GM12878 (cell line): ENCODE data around the gene LORICRIN. TPM values are rescaled to one million over a fixed set of nuclear protein-coding genes. Genes with fewer than 3 reads are reported as not detected.

Experiments
- ATAC-seq: fragments of 200-7000 bp; cut with Tn5 transposase; 3 replicates; pipeline ENCODE4 v1.9.1; 2020; ENCODE audit warnings: mild to moderate bottlenecking, moderate library complexity
- BruUV-seq: library from RNA; stranded (reverse); fragments of 400-500 nt; replicated peaks from 2 replicates; lab custom pipeline; 2021; lab: Mats Ljungman, UMichigan
- CTCF ChIA-PET: fragments of 300-600 bp; sonication (Branson Sonifier 250); formaldehyde crosslinking; extraction: SDS; loops from one replicate; lab custom pipeline; 2021; ENCODE audit warnings: inconsistent platforms; lab: Yijun Ruan, JAX
- POLR2A ChIA-PET: fragments of 350-600 bp; formaldehyde crosslinking; extraction: SDS; loops from one replicate; lab custom pipeline; 2021; ENCODE audit warnings: inconsistent platforms; lab: Charles Lee
- RAD21 ChIA-PET: fragments of 300-600 bp; sonication (Branson Sonifier 250); formaldehyde crosslinking; loops from one replicate; lab custom pipeline; 2023; ENCODE audit warnings: antibody characterized with exemption; ENCODE audit not compliant: unreplicated experiment; lab: Charles Lee
- SMC1A ChIA-PET: fragments of 300-600 bp; sonication (Branson Sonifier 250); formaldehyde crosslinking; loops from one replicate; lab custom pipeline; 2023; ENCODE audit not compliant: unreplicated experiment, uncharacterized antibody; lab: Charles Lee
- DNase-seq: peaks from one replicate; pipeline ENCODE4 v3.0.0-alpha.2; 2011; ENCODE audit warnings: low read depth, low spot score
- FAIRE-seq: peaks from 3 replicates; lab custom pipeline; 2011; peaks lifted over from hg19 to GRCh38; lab: Jason Lieb, UNC
- H2AFZ ChIP-seq: 2 replicates; pipeline ENCODE4 v1.6.0; 2011; ENCODE audit warnings: low read depth, low read length, control low read depth; ENCODE audit not compliant: control insufficient read depth
- H3K27ac ChIP-seq: 2 replicates; pipeline ENCODE4 v1.5.1; 2011; ENCODE audit warnings: control low read depth; ENCODE audit not compliant: control insufficient read depth, insufficient read depth
- H3K27me3 ChIP-seq, 2 experiments: replicated peaks in 1 of 2; 2 replicates each; pipeline versions ENCODE4 v1.6.0 to v1.6.1; 2011; ENCODE audit warnings: low read length in 1 of 2; ENCODE audit not compliant: control insufficient read depth in 2 of 2, insufficient read depth in 2 of 2
- H3K36me3 ChIP-seq, 2 experiments: 2 replicates each; pipeline ENCODE4 v1.5.1; 2011; ENCODE audit warnings: low read length in 1 of 2; ENCODE audit not compliant: control insufficient read depth in 2 of 2, insufficient read depth in 2 of 2
- H3K4me1 ChIP-seq: 2 replicates; pipeline ENCODE4 v1.6.1; 2011; ENCODE audit warnings: mild to moderate bottlenecking, low read length, moderate library complexity, mixed read lengths; ENCODE audit not compliant: control insufficient read depth, insufficient read depth
- H3K4me2 ChIP-seq: 2 replicates; pipeline ENCODE4 v1.6.0; 2011; ENCODE audit warnings: control low read depth; ENCODE audit not compliant: control insufficient read depth, insufficient read depth
- H3K4me3 ChIP-seq: fragments of 200-600 bp; sonication (generic); 2 replicates; pipeline ENCODE4 v1.5.1; 2016
- H3K79me2 ChIP-seq: 2 replicates; pipeline ENCODE4 v1.6.0; 2011; ENCODE audit warnings: low read length; ENCODE audit not compliant: control insufficient read depth, insufficient read depth
- H3K9ac ChIP-seq: 2 replicates; pipeline ENCODE4 v1.8.0; 2011; ENCODE audit warnings: low read length, control low read depth, mixed read lengths; ENCODE audit not compliant: control insufficient read depth, insufficient read depth
- H3K9me3 ChIP-seq: replicated peaks from 3 replicates; pipeline ENCODE4 v1.5.1; 2011; ENCODE audit warnings: mild to moderate bottlenecking, low read length; ENCODE audit not compliant: control insufficient read depth, insufficient read depth
- H4K20me1 ChIP-seq: 2 replicates; pipeline ENCODE4 v1.6.0; 2011; ENCODE audit not compliant: control insufficient read depth, insufficient read depth
- BCL11A ChIP-seq: IDR thresholded peaks from 2 replicates; pipeline ENCODE4 v1.6.1; 2011; ENCODE audit warnings: low read depth, low read length
- EGR1 ChIP-seq, 2 experiments: IDR thresholded peaks; 1 replicate in 1 of 2; 2 replicates in 1 of 2; pipeline ENCODE4 v1.6.1; 2011 to 2012; ENCODE audit warnings: low read depth in 2 of 2, low read length in 2 of 2, borderline replicate concordance in 1 of 2, mild to moderate bottlenecking in 1 of 2, moderate library complexity in 1 of 2
- FOXM1 ChIP-seq: IDR thresholded peaks from 2 replicates; pipeline ENCODE4 v1.6.1; 2012; ENCODE audit warnings: low read depth, mild to moderate bottlenecking, inconsistent platforms, low read length, moderate library complexity
- HDAC6 ChIP-seq: fragments of 200-600 bp; sonication (generic); IDR thresholded peaks from one replicate; pipeline ENCODE4 v1.8.0; 2017; ENCODE audit warnings: antibody characterized with exemption; ENCODE audit not compliant: unreplicated experiment
- JUND ChIP-seq: IDR thresholded peaks from 2 replicates; pipeline ENCODE4 v1.6.1; 2012; ENCODE audit warnings: low read depth, mild to moderate bottlenecking, low read length, improper control_type of control experiment, moderate library complexity
- KLF5 ChIP-seq: fragments of 450-650 bp; IDR thresholded peaks from 2 replicates; pipeline ENCODE4 v1.6.1; 2014; ENCODE audit warnings: mild to moderate bottlenecking; ENCODE audit not compliant: partially characterized antibody
- MYB ChIP-seq: fragments of 150-350 bp; IDR thresholded peaks from 2 replicates; pipeline ENCODE4 v1.6.1; 2014; ENCODE audit warnings: mild to moderate bottlenecking, low read depth, low read length, borderline replicate concordance
- RELA ChIP-seq: fragments of 450-650 bp; IDR thresholded peaks from 2 replicates; pipeline ENCODE4 v1.8.0; 2014; ENCODE audit warnings: borderline replicate concordance; ENCODE audit not compliant: partially characterized antibody
- WGBS: methylation state at CpG from one replicate; pipeline ENCODE4 v1.1.6; 2016; ENCODE audit warnings: low lambda C conversion rate; ENCODE audit not compliant: insufficient replicate concordance, insufficient coverage; ENCODE audit errors: missing lambda C conversion rate; 5-methylcytosine and 5-hydroxymethylcytosine counted together
- in situ Hi-C: fragments of 300-500 bp; cut with MboI; formaldehyde crosslinking; loops from 9 replicates; pipeline ENCODE4 v1.14.3; 2018; ENCODE audit warnings: mixed read lengths
- intact Hi-C: fragments of 100-400 bp; cut with micrococcal nuclease; formaldehyde crosslinking; loops from one replicate; pipeline ENCODE4 v1.14.2; 2022; ENCODE audit not compliant: unreplicated experiment
- polyA plus RNA-seq, 11 experiments: library from polyadenylated mRNA; depleted of rRNA in 4 of 11; unstranded in 6 of 11; stranded (reverse) in 5 of 11; fragments of >200 nt; fragmentation: Nextera tagmentation in 4 of 11; fragmentation: Illumina TruSeq in 1 of 11; extraction: Ambion mirVana in 4 of 11; extraction: Trizol in 1 of 11; gene quantifications; 1 replicate in 1 of 11; 2 replicates in 10 of 11; pipeline versions ENCODE4 v1.2.1 to v1.2.3, GENCODE V29; 2011 to 2016; ENCODE audit warnings: inconsistent platforms in 2 of 11, missing spikeins in 2 of 11, low read depth in 1 of 11
- total RNA-seq, 4 experiments: library from RNA; depleted of rRNA in 3 of 4; stranded (reverse); fragments of >200 nt in 3 of 4; fragmentation: Illumina TruSeq in 1 of 4; extraction: Trizol in 1 of 4; gene quantifications; 2 replicates each; pipeline versions ENCODE4 v1.2.1 to v1.2.3, GENCODE V29; 2013 to 2021

LORICRIN gene
- total and polyA plus RNA-seq, 10 of the 15 experiments (the other 5 are each of a cell fraction or from before 2014, with no cell fraction given), result 0.06 to 0.37 TPM; not detected in 8

- no peak for DNase-seq
- H3K79me2 ChIP-seq, result no peaks in the 10 kb centered on the region
- SMC1A ChIA-PET, result no interaction called here
- H3K9ac ChIP-seq, result no peak within 1 kb of the TSS
- no peak within 1 kb of the TSS for H3K27ac ChIP-seq
- no peaks in the 10 kb centered on the region for H3K36me3 ChIP-seq
- ATAC-seq, result no peak
- RAD21 ChIA-PET, result no interaction called here
- H2AFZ ChIP-seq, result no peak within 1 kb of the TSS
- TF ChIP-seq HDAC6 (no peak), FOXM1 (no peak), JUND (no peak), EGR1 (IDR thresholded peaks at IDR 0.05; ENCODE audit: borderline replicate concordance in 1 of 2, low read depth in 2 of 2, low read length in 2 of 2) (no peak), BCL11A (no peak), RELA (no peak), MYB (no peak), KLF5 (no peak)
- no peak within 1 kb of the TSS for H3K4me3 ChIP-seq
- WGBS, result 86% methylated on average over 3 of the region's 3 CpGs
- H3K4me2 ChIP-seq, result no peak within 1 kb of the TSS
- H4K20me1 ChIP-seq, result no peaks in the 10 kb centered on the region
- intact Hi-C loops (no loop called here), in situ Hi-C loops (no loop called here)
- H3K9me3 ChIP-seq, result no peaks in the 10 kb centered on the region
- POLR2A ChIA-PET, result no interaction called here
- H3K27me3 ChIP-seq, result 0 out of 4 replicates have a peak, but pooled peaks cover 0 to 2% of the 10 kb centered on the region in 2 experiments
- CTCF ChIA-PET, result no interaction called here
- no peak for FAIRE-seq
- no TSS peak for BruUV-seq
- no peaks in the 10 kb centered on the region for H3K4me1 ChIP-seq
Observed at GRCh38 chr1:153217212-153217611, 42.3 kb upstream of the LORICRIN start, which contains the start of gene PRR9. Gene PRR9 (plus strand): TSS chr1:153217584. CDS start chr1:153218145, 561 bp downstream.
